ENCODE measurements around the gene EVX2.
A peak's percentile ranks its signal among the peaks of the same experiment; 100 is the strongest.

DNA sequence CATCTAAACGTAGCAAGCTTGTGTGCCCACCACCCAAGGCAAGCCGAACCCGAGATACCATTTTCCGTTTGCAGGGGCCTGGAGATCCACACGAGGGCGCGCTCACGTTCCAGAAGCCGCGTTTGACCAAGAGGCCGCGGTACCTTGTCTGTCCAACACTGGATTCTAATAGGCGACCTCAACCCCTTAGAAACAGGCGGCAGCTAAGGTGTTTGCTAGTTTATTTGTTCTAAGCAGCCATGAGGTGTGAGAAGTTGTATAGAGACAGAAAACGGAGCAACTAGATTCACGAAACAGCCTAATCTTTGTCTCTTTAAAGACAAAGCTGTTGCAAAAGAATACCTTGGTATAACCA lies 27.5 kb upstream of the EVX2 start:
- TF ChIP-seq POLR2A (IDR thresholded peaks at IDR 0.05), result no peak
- TF ChIP-seq, protein P1, sequence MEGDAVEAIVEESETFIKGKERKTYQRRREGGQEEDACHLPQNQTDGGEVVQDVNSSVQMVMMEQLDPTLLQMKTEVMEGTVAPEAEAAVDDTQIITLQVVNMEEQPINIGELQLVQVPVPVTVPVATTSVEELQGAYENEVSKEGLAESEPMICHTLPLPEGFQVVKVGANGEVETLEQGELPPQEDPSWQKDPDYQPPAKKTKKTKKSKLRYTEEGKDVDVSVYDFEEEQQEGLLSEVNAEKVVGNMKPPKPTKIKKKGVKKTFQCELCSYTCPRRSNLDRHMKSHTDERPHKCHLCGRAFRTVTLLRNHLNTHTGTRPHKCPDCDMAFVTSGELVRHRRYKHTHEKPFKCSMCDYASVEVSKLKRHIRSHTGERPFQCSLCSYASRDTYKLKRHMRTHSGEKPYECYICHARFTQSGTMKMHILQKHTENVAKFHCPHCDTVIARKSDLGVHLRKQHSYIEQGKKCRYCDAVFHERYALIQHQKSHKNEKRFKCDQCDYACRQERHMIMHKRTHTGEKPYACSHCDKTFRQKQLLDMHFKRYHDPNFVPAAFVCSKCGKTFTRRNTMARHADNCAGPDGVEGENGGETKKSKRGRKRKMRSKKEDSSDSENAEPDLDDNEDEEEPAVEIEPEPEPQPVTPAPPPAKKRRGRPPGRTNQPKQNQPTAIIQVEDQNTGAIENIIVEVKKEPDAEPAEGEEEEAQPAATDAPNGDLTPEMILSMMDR (IDR thresholded peaks at IDR 0.05), result peak; percentile 16 to 65 (median 52)
